ENCODE results near the gene FYN. TPM values are rescaled to one million over a fixed set of nuclear protein-coding genes. Genes with fewer than 3 reads are reported as not detected.
A peak's percentile ranks its signal among the peaks of the same experiment; 100 is the strongest.
"Not testable (repeated sequence)": the region's sequence is repeated elsewhere in the genome, so short reads cannot be mapped to it uniquely, and the experiment has no call there.

The FYN gene
- total RNA-seq, 1 donor from 2014 or later: 130 TPM

DNA sequence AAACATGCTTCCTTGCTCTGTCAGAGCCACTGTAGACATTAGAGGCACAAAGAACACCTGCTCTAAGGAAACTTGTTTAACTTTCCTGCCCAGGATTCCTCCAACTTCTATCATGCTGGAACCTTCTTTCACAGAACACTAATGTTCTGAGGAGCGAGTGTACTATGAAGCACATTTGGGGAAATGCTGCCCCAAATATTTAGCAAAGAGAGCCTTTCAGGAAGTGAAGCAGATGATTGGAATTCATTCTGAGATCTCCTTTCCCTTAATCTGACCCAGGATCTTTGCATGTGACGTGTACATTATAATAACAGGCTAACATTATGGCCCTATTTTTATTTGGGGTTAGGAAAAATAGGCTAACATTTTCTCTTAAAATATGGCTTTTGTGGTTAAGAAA is 21.0 kb upstream of the FYN start:
- TF ChIP-seq, protein P1, sequence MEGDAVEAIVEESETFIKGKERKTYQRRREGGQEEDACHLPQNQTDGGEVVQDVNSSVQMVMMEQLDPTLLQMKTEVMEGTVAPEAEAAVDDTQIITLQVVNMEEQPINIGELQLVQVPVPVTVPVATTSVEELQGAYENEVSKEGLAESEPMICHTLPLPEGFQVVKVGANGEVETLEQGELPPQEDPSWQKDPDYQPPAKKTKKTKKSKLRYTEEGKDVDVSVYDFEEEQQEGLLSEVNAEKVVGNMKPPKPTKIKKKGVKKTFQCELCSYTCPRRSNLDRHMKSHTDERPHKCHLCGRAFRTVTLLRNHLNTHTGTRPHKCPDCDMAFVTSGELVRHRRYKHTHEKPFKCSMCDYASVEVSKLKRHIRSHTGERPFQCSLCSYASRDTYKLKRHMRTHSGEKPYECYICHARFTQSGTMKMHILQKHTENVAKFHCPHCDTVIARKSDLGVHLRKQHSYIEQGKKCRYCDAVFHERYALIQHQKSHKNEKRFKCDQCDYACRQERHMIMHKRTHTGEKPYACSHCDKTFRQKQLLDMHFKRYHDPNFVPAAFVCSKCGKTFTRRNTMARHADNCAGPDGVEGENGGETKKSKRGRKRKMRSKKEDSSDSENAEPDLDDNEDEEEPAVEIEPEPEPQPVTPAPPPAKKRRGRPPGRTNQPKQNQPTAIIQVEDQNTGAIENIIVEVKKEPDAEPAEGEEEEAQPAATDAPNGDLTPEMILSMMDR (IDR thresholded peaks at IDR 0.05): no peak
- TF ChIP-seq POLR2AphosphoS5 (IDR thresholded peaks at IDR 0.05; ENCODE audit: insufficient read depth in 1 of 2, low read depth in 1 of 2) (no peak), POLR2A (IDR thresholded peaks at IDR 0.05) (no peak)
- intact Hi-C loops (cut with DNase I): no loop called here
- Histone ChIP-seq H3K27me3 (no peaks in the 10 kb centered on the region), H3K4me3 (no peak overlapping the region), H3K36me3 (no peaks in the 10 kb centered on the region), H3K27ac (no peak overlapping the region), H3K4me1 (no peaks in the 10 kb centered on the region), H3K9me3 (no peaks in the 10 kb centered on the region)
- DNase-seq (ENCODE audit: extremely low spot score in 2 of 2): no peak

DNA sequence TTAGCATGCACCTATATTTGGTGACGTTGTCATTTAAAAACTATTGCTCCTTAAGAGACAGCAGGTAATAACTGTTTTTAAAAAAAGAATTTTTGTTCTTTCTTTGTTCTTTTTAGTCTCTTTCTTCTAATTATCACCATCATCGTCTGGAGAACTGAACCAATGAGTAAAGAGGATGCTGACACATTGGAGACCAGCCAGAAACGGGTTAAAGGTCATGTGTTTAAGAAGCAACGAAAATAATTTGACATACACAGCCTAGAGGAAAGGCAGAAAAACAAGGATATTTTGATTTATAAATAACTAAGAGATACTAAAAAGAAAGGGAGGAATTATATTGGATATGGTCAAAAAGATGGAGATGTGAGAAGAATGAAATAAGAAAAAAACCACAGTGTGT is 19.2 kb upstream of the FYN start:
- DNase-seq (ENCODE audit: extremely low spot score in 2 of 2): no peak
- intact Hi-C loops (cut with DNase I): no loop called here
- no peaks in the 10 kb centered on the region for H3K9me3 ChIP-seq
- no peaks in the 10 kb centered on the region for H3K27me3 ChIP-seq
- no peaks in the 10 kb centered on the region for H3K36me3 ChIP-seq
- H3K4me3 ChIP-seq: no peak overlapping the region
- no peaks in the 10 kb centered on the region for H3K4me1 ChIP-seq
- TF ChIP-seq, protein P1 (IDR thresholded peaks at IDR 0.05): no peak
- TF ChIP-seq POLR2A (IDR thresholded peaks at IDR 0.05): no peak
- TF ChIP-seq POLR2AphosphoS5 (IDR thresholded peaks at IDR 0.05; ENCODE audit: insufficient read depth in 1 of 2, low read depth in 1 of 2): no peak
- H3K27ac ChIP-seq: no peak overlapping the region

DNA sequence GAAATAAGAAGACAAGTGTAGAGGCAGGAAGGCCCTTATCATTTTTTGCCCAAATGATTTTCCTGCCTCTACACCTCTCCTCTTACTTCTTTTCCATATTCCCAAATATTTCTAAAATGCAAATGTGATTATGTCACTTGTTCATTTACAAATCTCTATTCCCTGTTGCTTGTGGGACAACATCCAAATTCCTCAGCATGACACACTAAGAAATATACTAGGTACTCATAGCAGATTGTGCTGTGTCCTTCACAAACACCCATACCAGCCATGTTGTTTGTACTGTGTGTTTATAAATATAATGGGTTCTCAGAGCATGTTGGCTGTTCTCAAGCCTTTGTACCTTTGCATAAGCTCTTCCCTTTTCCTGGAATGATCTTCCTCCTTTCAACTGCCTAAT is 17.7 kb upstream of the FYN start:
- Histone ChIP-seq H3K36me3 (no peaks in the 10 kb centered on the region), H3K4me3 (no peak overlapping the region), H3K9me3 (no peaks in the 10 kb centered on the region), H3K4me1 (no peaks in the 10 kb centered on the region), H3K27ac (no peak overlapping the region), H3K27me3 (no peaks in the 10 kb centered on the region)
- no peak for TF ChIP-seq POLR2AphosphoS5 (IDR thresholded peaks at IDR 0.05; ENCODE audit: insufficient read depth in 1 of 2, low read depth in 1 of 2)
- TF ChIP-seq, protein P1 (IDR thresholded peaks at IDR 0.05): no peak
- TF ChIP-seq POLR2A (IDR thresholded peaks at IDR 0.05): no peak
- intact Hi-C loops (cut with DNase I): no loop called here
- DNase-seq (ENCODE audit: extremely low spot score in 2 of 2): no peak

DNA sequence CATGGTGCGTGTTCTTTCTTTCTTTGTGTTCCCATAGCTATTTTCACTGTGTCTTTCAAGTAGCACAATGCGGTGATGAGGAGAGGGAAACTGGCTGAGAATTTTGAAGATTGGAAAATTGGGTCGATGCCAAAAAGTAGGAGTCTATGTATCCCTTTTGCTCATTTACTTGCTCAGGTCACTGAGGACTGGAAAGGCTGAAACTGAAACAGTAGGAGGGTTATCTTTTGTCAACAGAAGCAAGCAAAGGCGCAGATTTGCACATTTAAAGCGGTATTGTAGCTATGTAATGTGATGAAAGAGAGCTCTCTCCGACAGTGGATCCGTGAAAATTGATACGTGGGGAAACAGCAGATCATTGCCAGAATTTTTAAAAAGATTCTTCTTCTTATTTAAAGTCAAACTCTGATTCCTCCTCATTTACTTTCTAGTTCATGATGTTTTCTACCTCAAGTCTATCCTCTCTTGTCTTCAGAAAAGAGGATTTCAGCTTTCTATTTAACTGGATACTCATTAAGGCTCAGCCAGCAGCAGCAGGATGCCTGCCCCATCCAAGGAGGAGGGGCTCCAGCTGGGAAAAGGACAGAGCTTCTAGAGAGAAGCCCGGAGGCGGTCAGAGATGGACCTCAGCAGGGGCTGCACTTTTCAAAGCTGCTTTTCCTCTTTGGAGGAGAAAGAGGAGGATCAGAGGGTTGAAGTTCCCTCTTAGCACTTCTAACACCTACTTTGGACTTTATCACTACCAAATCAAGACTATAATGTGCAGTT is 15.9 kb upstream of the FYN start:
- Histone ChIP-seq H3K9me3 (no peaks in the 10 kb centered on the region), H3K27me3 (no peaks in the 10 kb centered on the region), H3K36me3 (no peaks in the 10 kb centered on the region), H3K4me3 (peak overlapping the region; percentile 11 to 27), H3K27ac (peak overlapping the region; percentile 25), H3K4me1 (no peaks in the 10 kb centered on the region)
- TF ChIP-seq, protein P1 (IDR thresholded peaks at IDR 0.05): no peak
- TF ChIP-seq POLR2A (IDR thresholded peaks at IDR 0.05) (no peak), POLR2AphosphoS5 (IDR thresholded peaks at IDR 0.05; ENCODE audit: insufficient read depth in 1 of 2, low read depth in 1 of 2) (no peak)
- intact Hi-C loops (cut with DNase I): no loop called here
- no peak for DNase-seq (ENCODE audit: extremely low spot score in 2 of 2)

DNA sequence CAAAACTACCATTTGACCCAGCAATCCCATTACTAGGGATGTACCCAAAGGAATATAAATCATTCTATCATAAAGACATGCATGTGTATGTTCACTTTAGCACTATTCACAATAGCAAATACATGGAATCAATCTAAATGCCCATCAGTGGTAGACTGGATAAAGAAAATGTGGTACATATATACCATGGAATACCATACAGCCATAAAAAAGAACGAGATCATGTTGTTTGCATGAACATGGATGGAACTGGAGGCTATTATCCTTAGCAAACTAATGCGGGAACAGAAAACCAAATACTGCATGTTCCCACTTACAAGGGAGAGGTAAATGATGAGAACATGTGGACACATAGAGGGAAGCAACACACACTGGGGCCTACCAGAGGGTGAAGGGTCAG is 13.5 kb upstream of the FYN start:
- intact Hi-C loops (cut with DNase I); H3K36me3 ChIP-seq; H3K27ac ChIP-seq; H3K27me3 ChIP-seq; DNase-seq (ENCODE audit: extremely low spot score in 2 of 2); H3K4me1 ChIP-seq; H3K9me3 ChIP-seq; H3K4me3 ChIP-seq: not testable (repeated sequence)

All from vagina (tissue), 2 donors.